ENCODE data around the gene PROCA1. TPM values are rescaled to one million over a fixed set of nuclear protein-coding genes. Genes with fewer than 3 reads are reported as not detected.

The PROCA1 gene, protein sequence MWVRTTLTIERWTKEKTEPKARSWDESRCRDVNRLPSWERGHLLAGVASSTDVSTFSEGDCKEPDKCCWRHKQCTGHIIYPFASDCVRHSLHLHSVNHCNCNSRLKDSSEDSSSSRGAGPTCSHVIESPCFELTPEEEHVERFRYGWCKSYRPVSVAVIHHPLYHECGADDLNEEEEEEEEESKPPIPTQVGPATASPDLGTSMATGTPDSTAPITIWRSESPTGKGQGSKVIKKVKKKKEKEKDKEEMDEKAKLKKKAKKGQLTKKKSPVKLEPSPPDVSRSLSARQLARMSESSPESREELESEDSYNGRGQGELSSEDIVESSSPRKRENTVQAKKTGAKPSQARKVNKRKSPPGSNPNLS
- total RNA-seq: 0.21 TPM

DNA sequence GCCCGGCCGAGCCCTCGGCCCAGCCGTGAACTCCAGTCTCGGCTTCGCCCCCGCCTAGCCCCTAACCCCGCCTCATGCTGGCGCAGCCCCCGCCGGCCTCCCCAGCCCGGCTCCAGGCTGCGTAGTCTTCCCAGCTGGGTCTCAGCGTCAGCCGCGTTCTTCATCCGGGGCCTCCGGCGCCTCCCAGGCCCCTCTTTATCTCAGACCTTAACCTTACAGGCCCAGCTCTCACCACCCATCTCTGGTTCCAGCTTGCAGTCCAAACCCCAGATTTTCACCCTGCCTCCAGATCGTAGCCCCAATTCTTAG, at the start of gene PROCA1:
Gene PROCA1 (minus strand): TSS at position 166 of the 309 bp plus-strand sequence. CDS start 228 bp downstream, outside the sequence.
- DNase-seq: no peak

DNA sequence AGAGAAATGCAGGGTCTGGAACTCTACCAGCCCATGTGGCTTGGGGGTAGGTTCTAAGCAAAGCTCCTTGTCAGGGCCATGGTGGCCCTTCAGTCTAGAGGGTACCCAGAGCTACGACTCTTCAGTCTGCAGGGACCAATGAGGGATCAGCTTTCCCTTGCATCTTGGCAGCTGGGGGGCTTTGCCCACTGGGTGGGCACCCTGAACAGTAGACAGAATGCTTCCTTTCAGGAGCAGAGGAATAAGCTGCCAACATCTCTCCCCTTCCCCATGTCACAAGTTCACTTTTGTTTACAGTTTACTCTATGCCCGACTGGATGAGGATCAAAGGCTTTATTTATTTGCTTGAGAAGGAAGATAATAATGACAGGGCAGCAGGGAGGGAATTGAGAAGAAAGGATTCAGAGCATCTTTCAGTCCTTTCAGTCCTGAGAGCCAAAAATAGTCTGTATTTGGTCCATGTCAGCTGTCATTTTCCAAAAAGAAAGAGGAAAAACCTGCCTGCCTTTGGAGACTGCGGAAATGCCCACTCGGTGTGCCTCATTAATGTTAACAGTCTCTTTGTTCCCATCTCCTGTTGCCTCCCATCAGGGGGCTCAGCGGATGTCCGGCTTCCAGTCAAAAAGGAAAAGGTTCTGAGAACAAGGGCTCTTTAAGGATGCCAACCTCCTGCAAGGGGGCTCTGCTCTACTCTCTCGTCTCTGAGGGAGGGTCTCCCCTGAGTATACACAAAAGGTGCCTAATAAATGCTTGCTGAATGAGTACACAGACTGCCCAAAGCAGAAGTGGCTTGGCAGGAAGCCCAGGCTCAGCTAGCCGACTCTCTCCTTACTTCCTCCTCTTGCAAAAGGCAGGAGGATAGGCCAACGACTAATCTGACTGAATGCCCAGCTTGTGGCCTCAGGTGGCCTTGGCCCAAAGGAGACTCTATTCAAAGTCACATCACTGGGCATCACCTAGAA, 49.2 kb upstream of the PROCA1 start:
- no peak for DNase-seq

DNA sequence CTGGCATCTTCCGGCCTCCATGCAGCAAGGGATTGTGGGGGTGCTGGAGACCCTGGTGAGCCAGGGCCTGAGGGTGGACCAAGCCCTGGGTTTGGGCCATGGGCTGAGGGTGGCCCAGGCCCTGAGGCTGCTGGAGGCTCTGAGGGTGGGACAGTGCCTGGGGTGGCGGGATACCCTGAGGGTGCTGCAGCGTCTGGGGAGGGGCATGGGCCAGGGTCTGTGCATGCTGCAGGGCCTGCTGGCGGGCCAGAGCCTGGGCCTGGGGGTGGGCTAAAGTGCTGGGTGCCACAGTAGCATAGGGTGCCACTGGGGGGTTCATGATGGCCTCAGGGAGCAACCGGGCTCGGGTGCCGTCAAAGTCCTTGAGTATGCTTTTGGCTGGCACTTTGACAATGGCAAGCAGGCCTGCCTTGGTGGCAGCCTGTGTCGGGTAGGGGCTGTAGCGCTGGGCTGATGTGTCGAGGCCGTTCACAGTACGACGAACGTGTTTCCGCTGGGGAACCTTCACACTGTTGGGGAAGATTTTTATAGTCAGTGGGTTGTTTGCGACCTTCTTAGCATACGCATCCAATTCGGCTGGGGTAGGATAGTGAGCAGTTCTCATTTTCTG, 47.7 kb upstream of the PROCA1 start:
- DNase-seq: no peak

DNA sequence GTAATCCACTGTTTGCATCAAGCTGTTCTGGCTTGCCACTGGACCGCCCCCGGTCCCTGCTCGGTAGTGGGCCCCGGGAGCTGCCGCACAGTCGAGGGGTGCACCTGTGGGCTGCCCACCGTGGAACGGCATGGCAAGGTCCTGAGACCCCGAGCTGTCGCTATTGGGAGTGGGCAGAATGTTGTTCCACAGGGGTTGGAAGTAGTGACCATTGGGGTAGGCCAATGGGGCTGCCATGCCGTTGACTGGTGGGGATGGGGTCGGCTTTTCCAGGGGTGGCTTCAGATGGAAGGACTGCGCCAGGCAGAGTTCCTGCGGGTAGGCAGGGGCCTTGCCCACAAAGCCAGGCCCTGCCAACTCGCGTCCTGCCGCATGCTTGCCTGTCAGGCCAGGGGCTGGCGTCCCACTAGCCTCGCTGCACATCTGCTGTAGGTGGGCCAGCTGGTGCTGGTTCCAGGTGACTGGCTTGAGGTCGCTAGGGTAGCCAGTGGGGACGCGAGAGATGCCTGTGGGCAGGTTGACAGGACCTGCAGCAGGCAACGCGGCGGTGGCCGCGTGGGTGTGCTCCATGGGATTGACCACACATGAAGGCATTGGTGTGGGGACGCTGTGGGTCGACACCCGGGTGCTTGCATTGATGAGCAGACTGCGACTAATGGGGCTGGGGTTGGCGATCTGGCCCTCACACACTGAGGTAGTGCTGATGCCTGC, 46.9 kb upstream of the PROCA1 start:
- DNase-seq: no peak

DNA sequence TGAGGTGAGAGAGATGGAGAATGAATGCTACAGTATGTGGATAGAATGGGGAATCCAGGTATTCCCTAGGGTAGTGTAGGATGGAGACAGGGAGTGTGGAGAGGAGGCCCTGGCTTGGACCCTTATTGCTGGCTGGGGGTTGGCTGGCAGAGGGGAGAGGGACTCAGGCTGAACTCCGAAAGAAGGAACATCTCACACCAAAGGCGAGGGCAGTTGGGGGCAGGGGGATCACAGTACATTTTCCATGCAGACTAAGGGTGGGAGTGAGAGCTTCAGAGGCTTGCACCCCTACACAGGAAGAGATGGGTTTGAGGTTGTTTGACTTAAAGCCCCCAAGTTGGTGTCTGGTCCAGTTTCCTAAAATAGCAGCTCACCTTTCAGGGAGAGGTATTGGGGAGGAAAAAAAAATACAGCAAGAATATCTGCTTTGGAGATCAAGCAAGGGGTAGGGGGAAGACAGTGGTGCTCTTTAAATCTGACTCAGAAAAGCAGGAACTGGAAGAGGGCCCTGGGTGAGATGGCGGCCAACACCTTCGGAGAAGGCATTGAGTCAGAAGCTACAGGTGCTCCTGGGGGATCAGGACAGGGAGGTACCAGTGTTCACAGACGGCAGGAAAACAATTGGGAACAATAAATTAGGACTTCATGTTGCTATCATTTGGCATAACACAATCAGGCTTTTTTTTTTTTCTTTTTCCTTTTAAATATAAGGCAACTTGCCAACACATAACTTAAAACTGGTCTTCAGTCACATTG, 44.5 kb upstream of the PROCA1 start:
- DNase-seq: no peak

DNA sequence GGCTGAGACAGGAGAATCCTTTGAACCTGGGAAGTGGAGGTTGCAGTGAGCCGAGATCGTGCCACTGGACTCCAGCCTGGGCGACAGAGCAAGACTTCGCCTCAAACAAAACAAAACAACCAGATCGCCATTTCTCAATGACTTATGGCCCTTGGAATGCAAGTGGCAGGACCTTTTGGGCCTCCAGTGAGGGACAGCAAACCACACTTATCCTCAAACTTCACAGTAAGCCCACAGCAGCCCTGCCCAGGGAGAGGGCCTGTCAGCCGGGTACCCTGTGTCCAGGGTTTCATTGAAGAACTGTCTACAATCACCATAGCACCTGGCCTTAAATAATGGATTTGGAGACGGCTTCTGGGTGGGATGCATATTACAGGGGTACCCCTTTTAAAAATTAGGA, 43.8 kb upstream of the PROCA1 start:
- no peak for DNase-seq

DNA sequence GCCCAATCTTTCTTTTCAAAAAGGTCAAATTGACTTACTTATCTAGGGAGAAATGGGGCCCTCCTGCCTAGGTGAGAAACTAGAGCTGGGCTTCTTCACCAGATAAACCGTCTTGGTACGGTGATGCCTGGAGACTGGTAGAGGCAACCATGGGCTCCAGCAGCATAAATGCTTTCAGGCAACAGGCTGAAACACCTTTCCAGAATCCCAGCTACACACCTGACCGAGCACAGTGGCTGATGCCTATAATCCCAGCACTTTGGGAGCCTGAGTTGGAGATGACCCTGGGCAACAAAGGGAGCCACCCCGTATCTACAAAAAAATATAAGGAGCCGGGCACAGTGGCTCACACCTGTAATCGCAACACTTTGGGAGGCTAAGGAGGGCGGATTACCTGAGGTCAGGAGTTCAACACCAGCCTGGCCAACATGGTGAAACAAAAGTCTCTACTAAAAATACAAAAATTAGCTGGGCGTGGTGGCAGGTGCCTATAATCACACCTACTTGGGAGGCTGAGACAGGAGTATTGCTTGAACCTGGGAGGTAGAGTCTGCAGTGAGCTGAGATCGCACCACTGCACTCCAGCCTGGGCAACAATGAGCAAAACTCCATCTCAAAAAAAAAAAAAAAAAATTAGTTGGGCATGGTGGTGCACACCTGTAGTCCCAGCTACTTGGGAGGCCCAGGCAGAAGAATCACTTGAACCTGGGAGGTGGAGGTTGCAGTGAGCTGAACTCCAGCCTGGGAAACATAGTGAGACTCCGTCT, 40.1 kb upstream of the PROCA1 start:
- DNase-seq: no peak

DNA sequence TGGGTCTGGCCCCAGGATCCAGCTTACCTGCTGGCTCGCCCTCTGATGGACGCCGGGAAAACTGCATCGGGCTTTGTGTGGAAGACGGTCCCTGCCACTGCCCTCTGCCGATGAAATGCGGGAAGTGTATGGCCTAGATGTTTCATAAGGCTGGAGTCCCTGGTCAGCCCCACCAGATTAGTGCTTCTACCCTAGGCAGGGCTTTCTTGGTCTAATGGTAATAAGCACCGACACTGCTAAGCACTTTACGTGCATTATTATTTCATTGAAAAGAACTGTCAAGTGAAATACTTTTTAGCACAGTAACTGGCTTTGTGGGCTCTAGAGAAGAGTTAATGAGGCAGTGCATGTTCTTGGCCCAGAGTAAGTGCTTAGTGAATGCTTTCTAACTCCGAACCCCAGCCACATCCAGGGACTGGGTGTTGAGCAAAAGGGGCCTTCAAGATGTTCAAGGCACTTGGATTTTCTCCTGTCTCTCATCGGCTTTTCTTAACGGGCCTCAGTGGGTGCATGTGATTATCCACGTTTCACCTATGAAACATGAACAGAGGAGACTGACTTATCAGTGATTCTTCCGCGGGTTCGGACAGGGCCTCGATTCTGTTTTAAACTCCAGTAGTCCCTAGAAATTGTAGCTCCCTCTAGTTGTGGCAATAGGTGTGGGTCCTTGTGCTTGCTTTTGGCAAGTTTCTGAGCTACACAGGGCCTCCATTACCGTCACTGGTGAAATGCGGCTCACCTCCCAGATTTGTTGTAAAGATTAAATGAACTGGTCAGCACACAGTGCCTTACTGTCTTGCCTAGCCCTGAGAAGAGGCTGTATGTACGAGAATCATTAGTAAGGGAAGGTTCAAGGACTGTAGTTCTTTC, 38.7 kb upstream of the PROCA1 start:
- peak; percentile 97 for DNase-seq

DNA sequence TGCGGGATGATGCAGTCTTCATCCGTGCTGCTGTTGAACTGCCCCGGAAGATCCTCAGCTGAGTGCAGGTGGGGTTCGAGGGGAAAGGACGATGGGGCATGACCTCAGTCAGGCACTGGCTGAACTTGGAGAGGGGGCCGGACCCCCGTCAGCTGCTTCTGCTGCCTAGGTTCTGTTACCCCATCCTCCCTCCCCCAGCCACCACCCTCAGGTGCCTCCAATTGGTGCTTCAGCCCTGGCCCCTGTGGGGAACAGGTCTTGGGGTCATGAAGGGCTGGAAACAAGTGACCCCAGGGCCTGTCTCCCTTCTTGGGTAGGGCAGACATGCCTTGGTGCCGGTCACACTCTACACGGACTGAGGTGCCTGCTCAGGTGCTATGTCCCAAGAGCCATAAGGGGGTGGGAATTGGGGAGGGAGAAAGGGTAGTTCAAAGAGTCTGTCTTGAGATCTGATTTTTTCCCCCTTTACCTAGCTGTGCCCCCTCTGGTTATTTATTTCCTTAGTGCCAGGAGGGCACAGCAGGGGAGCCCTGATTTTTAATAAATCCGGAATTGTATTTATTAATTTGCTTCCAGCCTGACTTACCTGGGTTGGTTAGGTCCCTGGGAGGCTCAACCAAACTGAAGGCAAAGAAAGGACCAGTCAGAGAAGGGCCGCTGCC, 38.0 kb upstream of the PROCA1 start:
- no peak for DNase-seq

DNA sequence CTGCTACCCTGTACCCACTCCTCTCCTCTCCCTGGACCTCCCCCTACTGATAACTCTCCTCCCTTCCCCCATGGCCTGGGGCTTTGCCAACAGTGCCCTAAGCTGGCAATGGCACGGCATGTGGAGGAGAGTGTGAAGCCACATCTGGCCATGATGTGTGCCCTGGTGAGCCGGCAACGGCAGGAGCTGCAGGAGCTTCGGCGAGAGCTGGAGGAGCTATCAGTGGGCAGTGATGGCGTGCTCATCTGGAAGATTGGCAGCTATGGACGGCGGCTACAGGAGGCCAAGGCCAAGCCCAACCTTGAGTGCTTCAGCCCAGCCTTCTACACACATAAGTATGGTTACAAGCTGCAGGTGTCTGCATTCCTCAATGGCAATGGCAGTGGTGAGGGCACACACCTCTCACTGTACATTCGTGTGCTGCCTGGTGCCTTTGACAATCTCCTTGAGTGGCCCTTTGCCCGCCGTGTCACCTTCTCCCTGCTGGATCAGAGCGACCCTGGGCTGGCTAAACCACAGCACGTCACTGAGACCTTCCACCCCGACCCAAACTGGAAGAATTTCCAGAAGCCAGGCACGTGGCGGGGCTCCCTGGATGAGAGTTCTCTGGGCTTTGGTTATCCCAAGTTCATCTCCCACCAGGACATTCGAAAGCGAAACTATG, 37.3 kb upstream of the PROCA1 start:
- no peak for DNase-seq

DNA sequence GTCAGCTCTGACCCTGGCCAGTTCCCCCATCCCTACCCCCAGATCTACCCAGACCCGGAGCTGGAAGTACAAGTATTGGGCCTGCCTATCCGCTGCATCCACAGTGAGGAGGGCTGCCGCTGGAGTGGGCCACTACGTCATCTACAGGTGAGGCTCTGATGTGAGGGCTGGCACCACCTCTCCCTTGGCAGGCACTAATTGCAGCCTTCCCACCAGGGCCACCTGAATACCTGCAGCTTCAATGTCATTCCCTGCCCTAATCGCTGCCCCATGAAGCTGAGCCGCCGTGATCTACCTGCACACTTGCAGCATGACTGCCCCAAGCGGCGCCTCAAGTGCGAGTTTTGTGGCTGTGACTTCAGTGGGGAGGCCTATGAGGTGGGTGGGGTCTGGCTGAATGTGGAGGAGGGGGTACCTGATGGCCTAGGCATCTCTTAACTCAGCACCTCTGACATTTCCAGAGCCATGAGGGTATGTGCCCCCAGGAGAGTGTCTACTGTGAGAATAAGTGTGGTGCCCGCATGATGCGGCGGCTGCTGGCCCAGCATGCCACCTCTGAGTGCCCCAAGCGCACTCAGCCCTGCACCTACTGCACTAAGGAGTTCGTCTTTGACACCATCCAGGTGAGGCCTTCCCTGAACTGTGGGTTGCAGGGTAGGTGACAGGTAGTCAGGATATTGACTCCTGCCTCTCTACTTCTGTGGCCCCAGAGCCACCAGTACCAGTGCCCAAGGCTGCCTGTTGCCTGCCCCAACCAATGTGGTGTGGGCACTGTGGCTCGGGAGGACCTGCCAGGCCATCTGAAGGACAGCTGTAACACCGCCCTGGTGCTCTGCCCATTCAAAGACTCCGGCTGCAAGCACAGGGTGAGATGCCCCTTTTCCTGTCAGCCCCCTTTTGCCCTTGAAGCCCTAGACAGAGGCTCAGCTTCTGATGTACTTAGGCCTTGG, 36.4 kb upstream of the PROCA1 start:
- DNase-seq: no peak

DNA sequence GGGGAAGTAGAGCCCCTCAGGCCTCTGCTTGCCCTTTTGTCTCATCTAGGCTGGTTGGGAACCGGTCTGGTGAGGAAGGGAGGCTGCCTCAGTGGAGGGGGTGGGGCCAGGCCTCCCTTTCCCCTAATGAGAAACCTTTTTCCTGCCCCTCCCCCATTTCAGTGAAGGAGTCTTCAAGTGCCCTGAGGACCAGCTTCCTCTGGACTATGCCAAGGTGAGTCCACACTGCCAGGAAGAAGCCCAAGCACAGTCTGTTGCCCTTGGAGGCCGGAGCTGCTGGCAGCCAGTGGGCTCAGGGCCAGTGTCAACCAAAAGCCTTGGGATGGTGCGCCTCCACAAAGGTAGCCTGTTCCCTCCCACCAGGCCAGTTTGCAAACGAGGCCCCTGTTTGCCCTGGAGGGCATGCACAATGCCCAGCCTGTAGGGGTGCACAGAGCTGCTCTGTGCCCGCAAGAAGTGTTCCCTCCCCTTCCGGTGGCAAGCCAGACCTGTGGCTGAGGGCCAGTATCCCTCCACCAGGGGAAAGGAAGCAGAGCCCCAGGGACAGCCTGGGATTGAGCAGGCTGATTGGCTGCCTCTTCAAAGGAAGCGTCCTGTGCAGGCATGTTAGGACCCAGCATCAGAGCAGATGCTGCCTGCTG, 35.5 kb upstream of the PROCA1 start:
- DNase-seq: no peak

DNA sequence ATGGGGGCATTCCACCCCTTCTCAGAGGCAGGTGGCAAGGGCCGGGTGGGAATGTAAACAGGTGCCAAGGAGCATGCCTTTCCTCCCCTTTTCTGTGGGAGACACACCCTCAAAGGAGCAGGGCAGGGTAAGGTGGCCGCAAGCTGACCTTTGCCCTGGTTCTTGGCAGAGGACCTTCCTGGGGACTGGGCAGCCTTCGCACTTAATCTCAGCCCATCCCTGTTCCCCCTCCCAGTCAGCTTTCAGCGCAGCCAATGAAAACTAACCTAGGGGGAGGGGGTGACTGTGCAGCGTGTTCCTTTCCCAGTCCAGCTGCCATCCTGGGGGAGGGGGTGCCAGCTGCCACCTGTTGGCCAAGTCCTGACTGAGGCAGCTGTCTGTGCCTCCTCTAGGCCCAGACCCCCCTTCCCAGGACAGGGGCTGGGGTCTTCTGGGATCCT, 34.9 kb upstream of the PROCA1 start:
- peak; percentile 95 for DNase-seq

DNA sequence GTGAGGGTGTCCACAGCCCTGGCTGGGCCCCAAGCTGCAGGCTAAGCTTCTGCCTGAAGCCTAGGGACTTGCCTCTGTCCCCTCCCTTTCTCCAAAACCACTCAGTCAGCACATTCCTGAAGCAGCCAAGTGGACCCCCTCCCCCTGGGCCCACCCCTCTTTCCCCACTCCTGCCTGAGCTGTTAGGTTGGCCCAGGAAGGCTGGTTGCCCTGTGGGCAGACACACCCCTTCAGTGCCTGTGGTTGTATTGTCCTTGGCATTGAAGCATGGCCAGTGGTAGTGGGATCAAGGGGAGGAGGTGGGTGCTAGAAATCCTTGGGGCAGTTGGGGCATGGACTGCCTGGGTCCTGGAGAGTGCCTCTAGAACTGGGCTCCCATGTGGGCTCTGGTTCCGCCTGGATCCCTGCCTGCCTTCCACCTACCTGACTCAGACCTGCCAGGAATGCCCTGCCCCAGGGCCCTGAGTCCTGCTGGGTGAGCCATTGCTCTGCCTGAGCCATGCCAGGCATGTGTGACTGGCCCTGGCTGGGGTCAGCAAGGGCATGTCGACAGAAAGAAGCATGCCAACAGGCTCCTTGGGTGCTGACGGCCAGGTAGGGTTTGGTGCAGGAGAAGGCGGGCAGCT, 34.2 kb upstream of the PROCA1 start:
- no peak for DNase-seq

DNA sequence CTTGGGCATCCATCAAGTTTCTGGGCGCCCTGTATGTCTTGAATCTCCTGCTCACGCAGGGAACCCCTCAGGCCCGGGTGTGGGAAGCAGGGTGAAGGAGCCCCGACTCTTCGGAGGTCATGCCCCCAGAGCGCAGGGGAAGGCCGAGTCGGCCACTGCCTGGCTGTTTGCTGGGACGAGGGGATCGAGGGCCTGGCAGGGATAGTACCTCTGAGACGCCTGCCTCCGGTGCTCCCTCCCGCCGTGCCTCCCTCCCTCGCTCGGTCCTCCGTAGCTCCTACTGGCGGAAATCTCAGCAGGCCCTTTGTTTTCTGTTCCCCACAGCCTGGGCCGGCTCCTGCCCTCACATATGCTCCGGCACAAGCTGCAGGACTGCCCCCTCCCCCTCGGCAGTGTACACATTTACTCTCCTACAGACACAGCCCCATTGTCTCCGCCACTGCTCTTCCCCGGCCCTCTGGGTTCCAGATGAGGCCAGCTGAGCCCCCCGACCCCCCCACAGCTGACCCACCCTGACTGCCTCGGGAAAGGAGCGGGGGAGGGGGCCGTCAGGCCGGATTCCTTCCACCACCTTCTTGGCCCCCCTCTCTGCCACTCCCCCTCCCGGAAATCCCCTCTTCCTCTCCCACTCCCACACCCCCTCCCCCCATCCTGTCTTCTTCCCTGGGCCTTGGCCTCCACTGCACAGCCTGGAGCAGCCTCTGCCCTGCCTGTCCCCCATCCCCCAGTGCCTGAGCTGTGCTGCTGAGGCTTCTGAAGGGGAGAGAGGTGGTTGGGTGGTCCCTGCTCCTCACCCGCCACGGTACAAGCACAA, 33.5 kb upstream of the PROCA1 start:
- DNase-seq: peak; percentile 85

Data from tongue (tissue), 2 donors.